Measurements from ENCODE around the gene RAVER1.

- TF ChIP-seq, protein P1, sequence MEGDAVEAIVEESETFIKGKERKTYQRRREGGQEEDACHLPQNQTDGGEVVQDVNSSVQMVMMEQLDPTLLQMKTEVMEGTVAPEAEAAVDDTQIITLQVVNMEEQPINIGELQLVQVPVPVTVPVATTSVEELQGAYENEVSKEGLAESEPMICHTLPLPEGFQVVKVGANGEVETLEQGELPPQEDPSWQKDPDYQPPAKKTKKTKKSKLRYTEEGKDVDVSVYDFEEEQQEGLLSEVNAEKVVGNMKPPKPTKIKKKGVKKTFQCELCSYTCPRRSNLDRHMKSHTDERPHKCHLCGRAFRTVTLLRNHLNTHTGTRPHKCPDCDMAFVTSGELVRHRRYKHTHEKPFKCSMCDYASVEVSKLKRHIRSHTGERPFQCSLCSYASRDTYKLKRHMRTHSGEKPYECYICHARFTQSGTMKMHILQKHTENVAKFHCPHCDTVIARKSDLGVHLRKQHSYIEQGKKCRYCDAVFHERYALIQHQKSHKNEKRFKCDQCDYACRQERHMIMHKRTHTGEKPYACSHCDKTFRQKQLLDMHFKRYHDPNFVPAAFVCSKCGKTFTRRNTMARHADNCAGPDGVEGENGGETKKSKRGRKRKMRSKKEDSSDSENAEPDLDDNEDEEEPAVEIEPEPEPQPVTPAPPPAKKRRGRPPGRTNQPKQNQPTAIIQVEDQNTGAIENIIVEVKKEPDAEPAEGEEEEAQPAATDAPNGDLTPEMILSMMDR (IDR thresholded peaks at IDR 0.05 in 8 of 11, conservative IDR thresholded peaks at IDR 0.05 in 3 of 11): peak in 1 of 11 experiments; percentile 30
- peak; percentile 10 to 48 (median 25) for TF ChIP-seq POLR2A (IDR thresholded peaks at IDR 0.05)
- TF ChIP-seq POLR2AphosphoS5 (IDR thresholded peaks at IDR 0.05): peak; percentile 90 to 93 (median 93)
Observed at GRCh38 chr19:10380313-10381102, 47.2 kb upstream of the RAVER1 start, which contains the start of gene TYK2.
